H1 (cell line): ENCODE data around the gene SNED1. TPM values are rescaled to one million over a fixed set of nuclear protein-coding genes. Genes with fewer than 3 reads are reported as not detected.
A peak's percentile ranks its signal among the peaks of the same experiment; 100 is the strongest.

Experiments
- CTCF ChIA-PET: fragments of 300-600 bp; sonication (Branson Sonifier 250); formaldehyde crosslinking; loops from one replicate; lab custom pipeline; 2021; ENCODE audit not compliant: partially characterized antibody; lab: Charles Lee
- POLR2A ChIA-PET: fragments of 300-600 bp; sonication (Branson Sonifier 250); formaldehyde crosslinking; loops from one replicate; lab custom pipeline; 2021; ENCODE audit warnings: inconsistent platforms; ENCODE audit not compliant: partially characterized antibody; lab: Charles Lee
- DNase-seq, 2 experiments: peaks; one replicate each; pipeline versions ENCODE4 v3.0.0 to v3.0.0-alpha.2; 2010 to 2022; ENCODE audit warnings: low spot score in 2 of 2, low read depth in 1 of 2, mixed read lengths in 1 of 2
- FAIRE-seq: peaks from 2 replicates; lab custom pipeline; 2011; peaks lifted over from hg19 to GRCh38; lab: Jason Lieb, UNC
- H2AFZ ChIP-seq: 2 replicates; pipeline ENCODE4 v1.8.1; 2012; ENCODE audit warnings: low read length, inconsistent platforms
- H2AK5ac ChIP-seq: 2 replicates; pipeline ENCODE4 v1.6.1; 2013; ENCODE audit warnings: low read depth, low read length
- H2BK120ac ChIP-seq: replicated peaks from 2 replicates; pipeline ENCODE3; 2013; ENCODE audit warnings: low read depth, low read length, inconsistent platforms
- H2BK12ac ChIP-seq: 2 replicates; pipeline ENCODE4 v1.6.1; 2013; ENCODE audit warnings: low read depth, low read length
- H2BK15ac ChIP-seq: 2 replicates; pipeline ENCODE4 v1.6.1; 2013; ENCODE audit warnings: low read length
- H2BK20ac ChIP-seq: 2 replicates; pipeline ENCODE4 v1.6.1; 2013; ENCODE audit warnings: low read length
- H2BK5ac ChIP-seq: 2 replicates; pipeline ENCODE4 v1.6.1; 2013; ENCODE audit warnings: low read depth, low read length
- H3K14ac ChIP-seq: 2 replicates; pipeline ENCODE4 v1.6.1; 2013; ENCODE audit warnings: inconsistent platforms; ENCODE audit not compliant: insufficient read length
- H3K18ac ChIP-seq: 2 replicates; pipeline ENCODE4 v1.6.1; 2013; ENCODE audit warnings: low read length; ENCODE audit errors: extremely low read depth
- H3K23ac ChIP-seq: 2 replicates; pipeline ENCODE4 v1.6.1; 2013; ENCODE audit warnings: inconsistent platforms; ENCODE audit not compliant: insufficient read length
- H3K23me2 ChIP-seq: 2 replicates; pipeline ENCODE4 v1.6.1; 2013; ENCODE audit warnings: low read depth, low read length
- H3K27ac ChIP-seq: 2 replicates; pipeline ENCODE4 v1.6.1; 2011; ENCODE audit warnings: low read depth, low read length, inconsistent platforms
- H3K27me3 ChIP-seq, 4 experiments: replicated peaks in 1 of 4; 1 replicate in 1 of 4; 2 replicates in 3 of 4; pipeline versions ENCODE4 v1.6.1 to v1.8.1; 2011 to 2013; ENCODE audit warnings: low read length in 3 of 4, mild to moderate bottlenecking in 3 of 4, inconsistent platforms in 2 of 4, mixed read lengths in 2 of 4, moderate library complexity in 1 of 4; ENCODE audit not compliant: control insufficient read depth in 3 of 4, insufficient read depth in 3 of 4; ENCODE audit errors: extremely low read depth in 1 of 4
- H3K36me3 ChIP-seq, 4 experiments: 2 replicates each; pipeline versions ENCODE4 v1.6.1 to v1.8.1; 2011 to 2013; ENCODE audit warnings: mild to moderate bottlenecking in 4 of 4, low read length in 3 of 4, moderate library complexity in 2 of 4, control low read depth in 1 of 4, inconsistent platforms in 1 of 4; ENCODE audit not compliant: insufficient read depth in 4 of 4, control insufficient read depth in 2 of 4
- H3K4ac ChIP-seq: replicated peaks from 2 replicates; pipeline ENCODE3; 2013; ENCODE audit warnings: low read length, low read depth, mixed read lengths, inconsistent platforms; ENCODE audit not compliant: insufficient read length
- H3K4me1 ChIP-seq, 4 experiments: replicated peaks in 1 of 4; 1 replicate in 1 of 4; 2 replicates in 3 of 4; pipeline versions ENCODE4 v1.6.1 to v1.8.1; 2011 to 2013; ENCODE audit warnings: low read length in 3 of 4, inconsistent platforms in 2 of 4, mixed read lengths in 1 of 4; ENCODE audit not compliant: insufficient read depth in 4 of 4, control insufficient read depth in 3 of 4
- H3K4me2 ChIP-seq, 2 experiments: 2 replicates each; pipeline versions ENCODE4 v1.6.1 to v1.8.1; 2011 to 2013; ENCODE audit warnings: low read depth in 2 of 2, low read length in 2 of 2, control low read depth in 1 of 2, inconsistent platforms in 1 of 2, mild to moderate bottlenecking in 1 of 2; ENCODE audit not compliant: insufficient read depth in 1 of 2
- H3K4me3 ChIP-seq, 4 experiments: fragments of 200-600, 300-600 bp in 1 of 4; sonication (generic), shearing (Covaris generic), sonication (Bioruptor Twin) in 1 of 4; 2 replicates each; pipeline versions ENCODE4 v1.5.1 to v1.8.1; 2011 to 2016; ENCODE audit warnings: low read length in 4 of 4, low read depth in 3 of 4, control low read depth in 2 of 4, inconsistent platforms in 2 of 4, mild to moderate bottlenecking in 2 of 4, mixed read lengths in 1 of 4, moderate library complexity in 1 of 4; ENCODE audit not compliant: insufficient read depth in 2 of 4; ENCODE audit errors: extremely low read depth in 1 of 4
- H3K56ac ChIP-seq: replicated peaks from 2 replicates; pipeline ENCODE3; 2013; ENCODE audit warnings: low read depth, mild to moderate bottlenecking, mixed read lengths, low read length, inconsistent platforms; ENCODE audit not compliant: insufficient read length
- H3K79me1 ChIP-seq: 2 replicates; pipeline ENCODE4 v1.6.1; 2013; ENCODE audit warnings: low read depth, low read length, control low read depth
- H3K79me2 ChIP-seq, 2 experiments: 2 replicates each; pipeline versions ENCODE4 v1.6.1 to v1.8.1; 2012 to 2013; ENCODE audit warnings: low read length in 2 of 2, mild to moderate bottlenecking in 2 of 2, inconsistent platforms in 1 of 2; ENCODE audit not compliant: insufficient read depth in 2 of 2, control insufficient read depth in 1 of 2
- H3K9ac ChIP-seq, 4 experiments: replicated peaks in 1 of 4; 1 replicate in 1 of 4; 2 replicates in 3 of 4; pipeline versions ENCODE4 v1.6.1 to v1.8.1; 2011 to 2013; ENCODE audit warnings: low read depth in 3 of 4, low read length in 3 of 4, control low read depth in 2 of 4, mild to moderate bottlenecking in 2 of 4, moderate library complexity in 2 of 4, inconsistent platforms in 1 of 4; ENCODE audit errors: extremely low read depth in 1 of 4
- H3K9me3 ChIP-seq, 2 experiments: 2 replicates each; pipeline versions ENCODE4 v1.6.1 to v1.8.1; 2012 to 2013; ENCODE audit warnings: mild to moderate bottlenecking in 2 of 2, moderate library complexity in 2 of 2, control low read depth in 1 of 2, inconsistent platforms in 1 of 2, low read depth in 1 of 2, low read length in 1 of 2, mixed read lengths in 1 of 2; ENCODE audit not compliant: insufficient read depth in 2 of 2
- H4K20me1 ChIP-seq, 2 experiments: replicated peaks in 1 of 2; 2 replicates each; pipeline versions ENCODE3 to v1.8.1; 2011 to 2013; ENCODE audit warnings: inconsistent platforms in 2 of 2, low read length in 2 of 2, mild to moderate bottlenecking in 1 of 2; ENCODE audit not compliant: insufficient read depth in 2 of 2, control insufficient read depth in 1 of 2
- H4K5ac ChIP-seq: 2 replicates; pipeline ENCODE4 v1.6.1; 2013; ENCODE audit warnings: low read length, low read depth, mixed read lengths, inconsistent platforms; ENCODE audit not compliant: insufficient read length
- H4K8ac ChIP-seq: 2 replicates; pipeline ENCODE4 v1.8.0; 2013; ENCODE audit warnings: mild to moderate bottlenecking, moderate library complexity, low read length, inconsistent platforms; ENCODE audit not compliant: insufficient read depth; ENCODE audit errors: extremely low read depth
- H4K91ac ChIP-seq: replicated peaks from 2 replicates; pipeline ENCODE3; 2013; ENCODE audit warnings: low read length, mixed read lengths, inconsistent platforms; ENCODE audit not compliant: insufficient read length
- GABPA ChIP-seq: IDR thresholded peaks from 2 replicates; pipeline ENCODE4 v1.6.1; 2011; ENCODE audit warnings: mild to moderate bottlenecking, low read length, moderate library complexity, borderline replicate concordance; ENCODE audit not compliant: insufficient read depth
- POU5F1 ChIP-seq: IDR thresholded peaks from 2 replicates; pipeline ENCODE4 v1.6.1; 2011; ENCODE audit warnings: low read depth, mild to moderate bottlenecking, low read length, moderate library complexity
- SIRT6 ChIP-seq: IDR thresholded peaks from one replicate; pipeline ENCODE4 v1.7.1; 2012; ENCODE audit warnings: low read length, inconsistent platforms
- SIX5 ChIP-seq: IDR thresholded peaks from 2 replicates; pipeline ENCODE4 v1.6.1; 2011; ENCODE audit warnings: mild to moderate bottlenecking, low read depth, low read length
- WGBS, 2 experiments: shearing (Covaris generic) in 1 of 2; methylation state at CpG; one replicate each; pipeline versions ENCODE4 v1.1.6 to v1.1.7; 2013 to 2015; ENCODE audit warnings: low lambda C conversion rate in 2 of 2, mixed read lengths in 2 of 2, inconsistent platforms in 1 of 2, low coverage in 1 of 2, missing lambda C conversion rate in 1 of 2; ENCODE audit not compliant: insufficient replicate concordance in 2 of 2, insufficient coverage in 1 of 2, insufficient read length in 1 of 2; ENCODE audit errors: extremely low coverage in 1 of 2, missing lambda C conversion rate in 1 of 2; 5-methylcytosine and 5-hydroxymethylcytosine counted together
- polyA plus RNA-seq, 7 experiments: library from polyadenylated mRNA; depleted of rRNA in 3 of 7; stranded (reverse) in 5 of 7; unstranded in 2 of 7; fragments of >200 nt in 5 of 7; fragments of 200-250 nt in 2 of 7; gene quantifications; 1 replicate in 5 of 7; 2 replicates in 1 of 7; 4 replicates in 1 of 7; pipeline versions ENCODE4 v1.2.1 to v1.2.3, GENCODE V29; 2011 to 2013; ENCODE audit warnings: missing spikeins in 2 of 7, mixed read lengths in 2 of 7
- total RNA-seq: library from RNA; stranded (reverse); fragmentation: NEBNext Ultra II Directional; extraction: Animal tissue kit (Norgen Biotek cat#: 25700); gene quantifications from 2 replicates; pipeline ENCODE4 v1.2.1, GENCODE V29; 2021
- TF ChIP-seq, protein P1 (sequence below): IDR thresholded peaks from 2 replicates; pipeline ENCODE4 v1.6.1; 2011; ENCODE audit warnings: low read depth, mild to moderate bottlenecking, low read length; ENCODE audit not compliant: insufficient read depth
- TF ChIP-seq, protein P2 (sequence below): IDR thresholded peaks from 2 replicates; pipeline ENCODE4 v1.6.1; 2012; ENCODE audit warnings: inconsistent platforms

The SNED1 gene
- total and polyA plus RNA-seq, 2 of the 8 experiments (the other 6 are each of a cell fraction or from before 2014, with no cell fraction given): 1.9 TPM

DNA sequence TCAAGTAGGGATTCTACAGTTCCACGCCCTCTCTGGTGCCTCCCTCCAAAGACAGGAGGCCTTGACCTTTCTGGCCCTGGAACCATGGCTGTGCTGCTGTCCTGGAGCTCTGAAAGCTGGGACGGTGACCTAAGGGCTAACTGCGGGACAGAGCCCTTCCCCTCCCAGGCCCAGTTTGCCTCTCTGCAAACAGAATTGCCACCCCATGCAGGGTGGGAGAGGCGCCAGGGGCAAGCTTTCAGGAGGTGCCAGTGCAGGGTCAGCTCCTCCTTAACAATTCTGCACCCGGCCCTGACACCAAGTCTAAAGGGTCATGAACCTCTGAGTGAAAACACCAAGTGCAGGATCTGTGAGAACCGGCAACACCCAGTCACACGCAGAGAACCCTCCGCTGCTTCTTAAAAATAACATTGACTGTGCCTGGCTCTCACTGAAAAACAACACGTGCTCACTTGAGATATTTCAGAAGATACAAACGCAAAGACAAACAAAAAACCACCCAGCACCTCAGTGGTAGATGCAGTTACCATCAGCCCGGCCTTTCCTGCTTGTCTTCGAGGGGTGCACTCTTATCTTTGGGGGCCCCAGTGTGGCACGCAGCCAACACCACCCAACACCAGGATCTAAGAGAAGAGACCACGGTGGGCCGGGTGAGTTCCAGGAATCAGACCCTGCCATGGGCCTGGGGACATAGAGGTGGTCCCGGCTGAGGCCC, 1.1 kb upstream of the SNED1 start:
- H2BK15ac ChIP-seq: no peak overlapping the region
- H2BK5ac ChIP-seq: no peak overlapping the region
- no peaks in the 10 kb centered on the region for H3K36me3 ChIP-seq
- TF ChIP-seq SIRT6 (no peak), SIX5 (no peak), POU5F1 (no peak), GABPA (no peak)
- TF ChIP-seq, protein P1, sequence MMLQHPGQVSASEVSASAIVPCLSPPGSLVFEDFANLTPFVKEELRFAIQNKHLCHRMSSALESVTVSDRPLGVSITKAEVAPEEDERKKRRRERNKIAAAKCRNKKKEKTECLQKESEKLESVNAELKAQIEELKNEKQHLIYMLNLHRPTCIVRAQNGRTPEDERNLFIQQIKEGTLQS: no peak
- TF ChIP-seq, protein P2, sequence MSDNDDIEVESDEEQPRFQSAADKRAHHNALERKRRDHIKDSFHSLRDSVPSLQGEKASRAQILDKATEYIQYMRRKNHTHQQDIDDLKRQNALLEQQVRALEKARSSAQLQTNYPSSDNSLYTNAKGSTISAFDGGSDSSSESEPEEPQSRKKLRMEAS: no peak
- no peaks in the 10 kb centered on the region for H3K79me1 ChIP-seq
- ChIA-PET CTCF (no interaction called here), POLR2A (no interaction called here)
- FAIRE-seq (no peak), DNase-seq (peak in 1 of 2 experiments; percentile 36)
- no peak overlapping the region for H3K18ac ChIP-seq
- no peak overlapping the region for H2AK5ac ChIP-seq
- peaks cover 5 to 27% (median 15%) of the 10 kb centered on the region in 4 experiments for H3K27me3 ChIP-seq
- H2BK120ac ChIP-seq: no peak overlapping the region
- peaks cover 0 to 7% of the 10 kb centered on the region in 2 experiments for H4K20me1 ChIP-seq
- H3K56ac ChIP-seq: no peak overlapping the region
- no peak overlapping the region for H2AFZ ChIP-seq
- H4K5ac ChIP-seq: no peak overlapping the region
- WGBS, 2 experiments: 90% methylated on average over 16 of the region's 16 CpGs; no CpG with 5 or more reads in 1 of the 2 experiments
- no peak overlapping the region; the same call in 1 of the 2 replicates for H4K8ac ChIP-seq
- no peak overlapping the region for H3K14ac ChIP-seq
- no peak overlapping the region for H3K4ac ChIP-seq
- no peak overlapping the region for H2BK12ac ChIP-seq
- H4K91ac ChIP-seq: no peak overlapping the region
- peak overlapping the region in 1 of 4 experiments; percentile 79; a peak in 1 of 8 replicates for H3K4me3 ChIP-seq
- peaks cover 4% of the 10 kb centered on the region; the same call in 1 of the 2 replicates for H3K23me2 ChIP-seq
- H3K23ac ChIP-seq: no peak overlapping the region
- H2BK20ac ChIP-seq: no peak overlapping the region
- no peaks in the 10 kb centered on the region for H3K79me2 ChIP-seq
- H3K27ac ChIP-seq: no peak overlapping the region
- no peaks in the 10 kb centered on the region for H3K9me3 ChIP-seq
- H3K4me1 ChIP-seq: peaks cover 0 to 6% (median 2%) of the 10 kb centered on the region in 4 experiments; a peak in 3 of 7 replicates
- peak overlapping the region; percentile 56 to 80; a peak in 3 of 4 replicates for H3K4me2 ChIP-seq
- H3K9ac ChIP-seq: no peak overlapping the region
